ENCODE data around the gene B3GNT5. TPM values are rescaled to one million over a fixed set of nuclear protein-coding genes. Genes with fewer than 3 reads are reported as not detected.
A peak's percentile ranks its signal among the peaks of the same experiment; 100 is the strongest.

B3GNT5 gene
- total and polyA plus RNA-seq, 9 of the 15 experiments (the other 6 are each of a cell fraction or from before 2014, with no cell fraction given), result 8.8 to 23.8 (median 14.4) TPM

DNA sequence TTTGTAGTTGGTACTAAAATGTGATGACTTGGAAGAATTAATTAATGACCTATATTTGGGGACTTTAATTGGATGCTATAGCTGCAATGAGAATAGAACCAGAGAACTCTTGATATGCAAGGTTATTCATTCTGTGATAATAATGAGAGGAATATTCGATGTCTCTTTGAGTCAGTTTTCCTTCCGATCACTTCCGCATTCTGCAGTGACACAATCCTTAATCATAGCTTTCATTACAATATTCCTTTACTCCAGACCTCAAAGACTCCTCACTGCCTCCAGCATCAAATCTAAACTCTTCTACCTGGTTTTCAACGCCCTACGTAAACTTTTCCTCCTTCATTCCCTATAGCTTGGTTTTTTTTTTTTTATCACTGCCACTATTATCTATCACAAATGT is 21.6 kb downstream of the B3GNT5 start:
- H3K9ac ChIP-seq (ENCODE audit: insufficient read depth in 1 of 2, low read depth in 2 of 2, low read length in 2 of 2), result no peak overlapping the region

More for the DNA sequence above, 21.6 kb downstream of the B3GNT5 start:
- TF ChIP-seq, protein P1, sequence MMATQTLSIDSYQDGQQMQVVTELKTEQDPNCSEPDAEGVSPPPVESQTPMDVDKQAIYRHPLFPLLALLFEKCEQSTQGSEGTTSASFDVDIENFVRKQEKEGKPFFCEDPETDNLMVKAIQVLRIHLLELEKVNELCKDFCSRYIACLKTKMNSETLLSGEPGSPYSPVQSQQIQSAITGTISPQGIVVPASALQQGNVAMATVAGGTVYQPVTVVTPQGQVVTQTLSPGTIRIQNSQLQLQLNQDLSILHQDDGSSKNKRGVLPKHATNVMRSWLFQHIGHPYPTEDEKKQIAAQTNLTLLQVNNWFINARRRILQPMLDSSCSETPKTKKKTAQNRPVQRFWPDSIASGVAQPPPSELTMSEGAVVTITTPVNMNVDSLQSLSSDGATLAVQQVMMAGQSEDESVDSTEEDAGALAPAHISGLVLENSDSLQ (IDR thresholded peaks at IDR 0.05), result peak; percentile 42; the same call in 1 of the 2 replicates
- TF ChIP-seq PHB2 (IDR thresholded peaks at IDR 0.05; ENCODE audit: low read depth), result no peak
- TF ChIP-seq, protein P2, sequence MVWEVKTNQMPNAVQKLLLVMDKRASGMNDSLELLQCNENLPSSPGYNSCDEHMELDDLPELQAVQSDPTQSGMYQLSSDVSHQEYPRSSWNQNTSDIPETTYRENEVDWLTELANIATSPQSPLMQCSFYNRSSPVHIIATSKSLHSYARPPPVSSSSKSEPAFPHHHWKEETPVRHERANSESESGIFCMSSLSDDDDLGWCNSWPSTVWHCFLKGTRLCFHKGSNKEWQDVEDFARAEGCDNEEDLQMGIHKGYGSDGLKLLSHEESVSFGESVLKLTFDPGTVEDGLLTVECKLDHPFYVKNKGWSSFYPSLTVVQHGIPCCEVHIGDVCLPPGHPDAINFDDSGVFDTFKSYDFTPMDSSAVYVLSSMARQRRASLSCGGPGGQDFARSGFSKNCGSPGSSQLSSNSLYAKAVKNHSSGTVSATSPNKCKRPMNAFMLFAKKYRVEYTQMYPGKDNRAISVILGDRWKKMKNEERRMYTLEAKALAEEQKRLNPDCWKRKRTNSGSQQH (CRISPR knock-in tag; IDR thresholded peaks at IDR 0.05), result no peak
- TF ChIP-seq NR2C2 (CRISPR knock-in tag; IDR thresholded peaks at IDR 0.05), result no peak
- no peak for TF ChIP-seq NR2C2 (tag; IDR thresholded peaks at IDR 0.05)
- TF ChIP-seq TAF15 (IDR thresholded peaks at IDR 0.05; ENCODE audit: low read depth, low read length), result no peak
- TF ChIP-seq ZNF830 (CRISPR knock-in tag; IDR thresholded peaks at IDR 0.05), result no peak
- no peak for TF ChIP-seq RBM34 (IDR thresholded peaks at IDR 0.05; ENCODE audit: borderline replicate concordance, insufficient read depth, low read length)
- no peak for TF ChIP-seq POLR2A (conservative IDR thresholded peaks at IDR 0.05)
- Histone ChIP-seq H3K27ac (ENCODE audit: extremely low read depth, low read depth, low read length) (no peak overlapping the region), H3K36me3 (ENCODE audit: control insufficient read depth, insufficient read depth, low read length) (peaks cover 19% of the 10 kb centered on the region), H3K9me1 (ENCODE audit: control insufficient read depth, insufficient read depth, low read length) (no peaks in the 10 kb centered on the region), H2AFZ (ENCODE audit: low read depth, low read length) (no peak overlapping the region), H3K4me3 (no peak overlapping the region), H3K9me3 (replicated peaks; ENCODE audit: control insufficient read depth, insufficient read depth, low read depth, low read length) (no peaks in the 10 kb centered on the region), H3K27me3 (ENCODE audit: control insufficient read depth in 2 of 2, insufficient read depth in 2 of 2, low read length in 2 of 2) (no peaks in the 10 kb centered on the region), H3K4me2 (ENCODE audit: insufficient read depth, low read length) (no peak overlapping the region), H3K79me2 (ENCODE audit: control insufficient read depth, insufficient read depth, low read length) (0 out of 3 replicates have a peak, but pooled peaks cover 6% of the 10 kb centered on the region), H4K20me1 (replicated peaks; ENCODE audit: control insufficient read depth, insufficient read depth, low read length) (no peaks in the 10 kb centered on the region), H3K4me1 (replicated peaks in 1 of 2; ENCODE audit: control insufficient read depth in 2 of 2, insufficient read depth in 2 of 2, low read length in 2 of 2) (peaks cover 0 to 9% of the 10 kb centered on the region in 2 experiments; a peak in 2 of 5 replicates)
- DNase-seq (ENCODE audit: extremely low read depth in 1 of 4, low spot score in 3 of 4), result no peak
- POLR2A ChIA-PET, result interaction anchor here (1.0 to 2.8 kb wide), 6 partner anchors 9 to 63 kb away, joined by 3 to 7 read pairs (median 5); no protein-coding TSS in a partner anchor
- CTCF ChIA-PET (ENCODE audit: low intra/inter-chr PET ratio), result no interaction called here
- ATAC-seq, result no peak
- intact Hi-C loops (cut with micrococcal nuclease), result no loop called here
- in situ Hi-C loops (cut with MboI), result no loop called here
- WGBS (ENCODE audit: insufficient coverage, low coverage, missing lambda C conversion rate), result 76% methylated on average over 5 of the region's 5 CpGs
- no TSS peak for BruUV-seq (replicated peaks)
- FAIRE-seq, result no peak
